IPS-20b (cell line): ENCODE results near the gene GABRG3.

Experiments
- H3K27ac ChIP-seq: one replicate; pipeline ENCODE4 v1.5.1; 2013; ENCODE audit warnings: low read length
- H3K27me3 ChIP-seq: 2 replicates; pipeline ENCODE4 v1.6.1; 2013; ENCODE audit warnings: mild to moderate bottlenecking, low read length, inconsistent platforms; ENCODE audit not compliant: insufficient read depth
- H3K36me3 ChIP-seq: 2 replicates; pipeline ENCODE4 v1.6.1; 2013; ENCODE audit warnings: low read depth, mild to moderate bottlenecking, inconsistent platforms, low read length, moderate library complexity; ENCODE audit not compliant: insufficient read depth
- H3K4me1 ChIP-seq: 2 replicates; pipeline ENCODE4 v1.6.1; 2013; ENCODE audit warnings: mild to moderate bottlenecking, control low read depth, inconsistent platforms, low read length, moderate library complexity; ENCODE audit not compliant: insufficient read depth
- H3K4me3 ChIP-seq: 2 replicates; pipeline ENCODE4 v1.5.1; 2013; ENCODE audit warnings: mild to moderate bottlenecking, low read length, inconsistent platforms
- H3K9ac ChIP-seq: 2 replicates; pipeline ENCODE4 v1.6.1; 2013; ENCODE audit warnings: low read depth, mild to moderate bottlenecking, inconsistent platforms, low read length, moderate library complexity
- H3K9me3 ChIP-seq: 2 replicates; pipeline ENCODE4 v1.6.1; 2013; ENCODE audit warnings: mild to moderate bottlenecking, low read depth, low read length, inconsistent platforms; ENCODE audit not compliant: insufficient read depth

Gene GABRG3

GRCh38 chr15:26945046-26945445 lies 25.9 kb upstream of the GABRG3 start:
- no peak overlapping the region for H3K4me3 ChIP-seq

GRCh38 chr15:26950001-26950400 lies 21.0 kb upstream of the GABRG3 start:
- H3K4me3 ChIP-seq: no peak overlapping the region
- no peak overlapping the region for H3K9ac ChIP-seq

More at GRCh38 chr15:26945046-26945445, 25.9 kb upstream of the GABRG3 start:
- Histone ChIP-seq H3K36me3 (no peaks in the 10 kb centered on the region), H3K4me1 (no peaks in the 10 kb centered on the region), H3K27me3 (no peaks in the 10 kb centered on the region), H3K27ac (no peak overlapping the region), H3K9me3 (no peaks in the 10 kb centered on the region), H3K9ac (no peak overlapping the region)

GRCh38 chr15:26954403-26954802 lies 16.6 kb upstream of the GABRG3 start:
- H3K4me1 ChIP-seq: no peaks in the 10 kb centered on the region
- no peak overlapping the region for H3K4me3 ChIP-seq
- H3K27ac ChIP-seq: no peak overlapping the region
- peaks cover 13% of the 10 kb centered on the region for H3K9me3 ChIP-seq
- no peaks in the 10 kb centered on the region for H3K36me3 ChIP-seq
- no peaks in the 10 kb centered on the region for H3K27me3 ChIP-seq
- H3K9ac ChIP-seq: no peak overlapping the region

More at GRCh38 chr15:26950001-26950400, 21.0 kb upstream of the GABRG3 start:
- no peaks in the 10 kb centered on the region for H3K27me3 ChIP-seq
- no peaks in the 10 kb centered on the region for H3K36me3 ChIP-seq
- peaks cover 10% of the 10 kb centered on the region for H3K9me3 ChIP-seq
- H3K27ac ChIP-seq: no peak overlapping the region
- H3K4me1 ChIP-seq: no peaks in the 10 kb centered on the region

- Histone ChIP-seq H3K4me3 (peak overlapping the region; percentile 86), H3K27me3 (peaks cover 78% of the 10 kb centered on the region), H3K9ac (peak overlapping the region; percentile 80; the same call in 1 of the 2 replicates), H3K27ac (no peak overlapping the region), H3K4me1 (peaks cover 3% of the 10 kb centered on the region; the same call in 1 of the 2 replicates), H3K9me3 (no peaks in the 10 kb centered on the region), H3K36me3 (no peaks in the 10 kb centered on the region)
Observed at GRCh38 chr15:26967719-26968269, 3.2 kb upstream of the GABRG3 start.

GRCh38 chr15:26968806-26969205 lies 2.2 kb upstream of the GABRG3 start:
- Histone ChIP-seq H3K4me1 (peaks cover 3% of the 10 kb centered on the region; the same call in 1 of the 2 replicates), H3K27me3 (peaks cover 87% of the 10 kb centered on the region)

GRCh38 chr15:26971271-26972018 lies 464 bp downstream of the GABRG3 start:
- no peaks in the 10 kb centered on the region for H3K9me3 ChIP-seq
- H3K27me3 ChIP-seq: peaks cover 67% of the 10 kb centered on the region
- H3K9ac ChIP-seq: no peak overlapping the region
- no peak overlapping the region for H3K27ac ChIP-seq
- peaks cover 3% of the 10 kb centered on the region; the same call in 1 of the 2 replicates for H3K4me1 ChIP-seq
- peak overlapping the region; percentile 73 for H3K4me3 ChIP-seq
- no peaks in the 10 kb centered on the region for H3K36me3 ChIP-seq

More at GRCh38 chr15:26968806-26969205, 2.2 kb upstream of the GABRG3 start:
- Histone ChIP-seq H3K27ac (no peak overlapping the region), H3K4me3 (no peak overlapping the region), H3K9ac (no peak overlapping the region), H3K9me3 (no peaks in the 10 kb centered on the region), H3K36me3 (no peaks in the 10 kb centered on the region)

- Histone ChIP-seq H3K27me3 (peaks cover 55% of the 10 kb centered on the region), H3K9ac (no peak overlapping the region), H3K36me3 (no peaks in the 10 kb centered on the region), H3K4me1 (peaks cover 3% of the 10 kb centered on the region; the same call in 1 of the 2 replicates), H3K4me3 (no peak overlapping the region), H3K9me3 (no peaks in the 10 kb centered on the region), H3K27ac (no peak overlapping the region)
Observed at GRCh38 chr15:26972636-26973035, 1.7 kb downstream of the GABRG3 start.

GRCh38 chr15:26974120-26974780 lies 3.3 kb downstream of the GABRG3 start:
- Histone ChIP-seq H3K9me3 (no peaks in the 10 kb centered on the region), H3K4me3 (no peak overlapping the region), H3K36me3 (no peaks in the 10 kb centered on the region)

GRCh38 chr15:26981492-26981891 lies 10.5 kb downstream of the GABRG3 start:
- no peak overlapping the region for H3K9ac ChIP-seq
- H3K27ac ChIP-seq: no peak overlapping the region
- H3K9me3 ChIP-seq: no peaks in the 10 kb centered on the region
- H3K4me3 ChIP-seq: no peak overlapping the region
- no peaks in the 10 kb centered on the region for H3K27me3 ChIP-seq
- H3K4me1 ChIP-seq: no peaks in the 10 kb centered on the region
- H3K36me3 ChIP-seq: no peaks in the 10 kb centered on the region

More at GRCh38 chr15:26974120-26974780, 3.3 kb downstream of the GABRG3 start:
- Histone ChIP-seq H3K27ac (no peak overlapping the region), H3K4me1 (peaks cover 3% of the 10 kb centered on the region; the same call in 1 of the 2 replicates), H3K9ac (no peak overlapping the region), H3K27me3 (peaks cover 47% of the 10 kb centered on the region)

- H3K4me3 ChIP-seq: no peak overlapping the region
- H3K36me3 ChIP-seq: no peaks in the 10 kb centered on the region
- H3K27me3 ChIP-seq: no peaks in the 10 kb centered on the region
- no peaks in the 10 kb centered on the region for H3K4me1 ChIP-seq
- H3K27ac ChIP-seq: no peak overlapping the region
- no peak overlapping the region for H3K9ac ChIP-seq
- no peaks in the 10 kb centered on the region for H3K9me3 ChIP-seq
Observed at GRCh38 chr15:26983822-26984221, 12.8 kb downstream of the GABRG3 start.

- Histone ChIP-seq H3K9me3 (no peaks in the 10 kb centered on the region), H3K9ac (no peak overlapping the region), H3K36me3 (no peaks in the 10 kb centered on the region), H3K4me1 (no peaks in the 10 kb centered on the region), H3K27ac (no peak overlapping the region), H3K27me3 (no peaks in the 10 kb centered on the region), H3K4me3 (no peak overlapping the region)
Observed at GRCh38 chr15:26985050-26985449, 14.1 kb downstream of the GABRG3 start.
